ENCODE data around the gene TAF12.
"Not testable (repeated sequence)": the region's sequence is repeated elsewhere in the genome, so short reads cannot be mapped to it uniquely, and the experiment has no call there.

The TAF12 gene

GRCh38 chr1:28668191-28668955 lies 25.5 kb upstream of the TAF12 start, which contains the start of gene GMEB1:
TSS of gene GMEB1 (plus strand) at chr1:28668784. CDS start at chr1:28683613, 14,829 bp downstream.
- Histone ChIP-seq H3K4me1 (ENCODE audit: low read depth, poor library complexity, severe bottlenecking) (peaks cover 11% of the 10 kb centered on the region), H3K79me2 (ENCODE audit: insufficient read depth, low read depth) (peaks cover 20% of the 10 kb centered on the region)

GRCh38 chr1:28666806-28667205 lies 23.9 kb upstream of the TAF12 start:
- H3K79me2 ChIP-seq (ENCODE audit: insufficient read depth, low read depth) = peaks cover 20% of the 10 kb centered on the region
- no peaks in the 10 kb centered on the region for H3K36me3 ChIP-seq (ENCODE audit: insufficient read depth)
- H4K20me1 ChIP-seq (ENCODE audit: insufficient read depth) = no peaks in the 10 kb centered on the region
- H3K9ac ChIP-seq = no peak overlapping the region
- no peak overlapping the region for H3K27ac ChIP-seq
- no peak for TF ChIP-seq CTCF (conservative IDR thresholded peaks at IDR 0.05; ENCODE audit: low read depth, low read length)
- peaks cover 11% of the 10 kb centered on the region for H3K4me1 ChIP-seq (ENCODE audit: low read depth, poor library complexity, severe bottlenecking)
- no peak overlapping the region for H2AFZ ChIP-seq (ENCODE audit: low read depth)
- H3K4me2 ChIP-seq = no peak overlapping the region
- no peaks in the 10 kb centered on the region for H3K27me3 ChIP-seq (ENCODE audit: insufficient read depth, low read depth)
- no peak overlapping the region for H3K4me3 ChIP-seq (IDR thresholded peaks at IDR 0.05; ENCODE audit: insufficient read depth, low read depth, low read length)

More at GRCh38 chr1:28668191-28668955, 25.5 kb upstream of the TAF12 start, which contains the start of gene GMEB1:
- peak within 1 kb of the TSS; percentile 99 for H2AFZ ChIP-seq (ENCODE audit: low read depth)
- H3K4me3 ChIP-seq (IDR thresholded peaks at IDR 0.05; ENCODE audit: insufficient read depth, low read depth, low read length) = peak within 1 kb of the TSS; percentile 79
- TF ChIP-seq CTCF (conservative IDR thresholded peaks at IDR 0.05; ENCODE audit: low read depth, low read length) = no peak
- H3K9ac ChIP-seq = peak within 1 kb of the TSS; percentile 99
- H3K36me3 ChIP-seq (ENCODE audit: insufficient read depth) = no peaks in the 10 kb centered on the region
- peak within 1 kb of the TSS; percentile 99 for H3K27ac ChIP-seq
- H4K20me1 ChIP-seq (ENCODE audit: insufficient read depth) = no peaks in the 10 kb centered on the region
- H3K4me2 ChIP-seq = peak within 1 kb of the TSS; percentile 98
- H3K27me3 ChIP-seq (ENCODE audit: insufficient read depth, low read depth) = no peaks in the 10 kb centered on the region

GRCh38 chr1:28663871-28664470 lies 21.1 kb upstream of the TAF12 start:
- no peak overlapping the region for H3K27ac ChIP-seq

GRCh38 chr1:28656335-28656734 lies 13.5 kb upstream of the TAF12 start:
- no peak overlapping the region for H3K4me2 ChIP-seq
- no peak overlapping the region for H3K9ac ChIP-seq
- no peaks in the 10 kb centered on the region for H4K20me1 ChIP-seq (ENCODE audit: insufficient read depth)
- no peak overlapping the region for H3K27ac ChIP-seq
- no peak for TF ChIP-seq CTCF (conservative IDR thresholded peaks at IDR 0.05; ENCODE audit: low read depth, low read length)
- no peak overlapping the region for H3K4me3 ChIP-seq (IDR thresholded peaks at IDR 0.05; ENCODE audit: insufficient read depth, low read depth, low read length)
- no peaks in the 10 kb centered on the region for H3K27me3 ChIP-seq (ENCODE audit: insufficient read depth, low read depth)
- no peak overlapping the region for H2AFZ ChIP-seq (ENCODE audit: low read depth)
- H3K79me2 ChIP-seq (ENCODE audit: insufficient read depth, low read depth) = no peaks in the 10 kb centered on the region
- no peaks in the 10 kb centered on the region for H3K36me3 ChIP-seq (ENCODE audit: insufficient read depth)
- H3K4me1 ChIP-seq (ENCODE audit: low read depth, poor library complexity, severe bottlenecking) = no peaks in the 10 kb centered on the region

More at GRCh38 chr1:28663871-28664470, 21.1 kb upstream of the TAF12 start:
- Histone ChIP-seq H3K9ac (no peak overlapping the region), H3K4me1 (ENCODE audit: low read depth, poor library complexity, severe bottlenecking) (peaks cover 11% of the 10 kb centered on the region), H3K36me3 (ENCODE audit: insufficient read depth) (no peaks in the 10 kb centered on the region), H2AFZ (ENCODE audit: low read depth) (no peak overlapping the region), H3K4me2 (no peak overlapping the region), H3K4me3 (IDR thresholded peaks at IDR 0.05; ENCODE audit: insufficient read depth, low read depth, low read length) (no peak overlapping the region), H3K79me2 (ENCODE audit: insufficient read depth, low read depth) (no peaks in the 10 kb centered on the region), H3K27me3 (ENCODE audit: insufficient read depth, low read depth) (no peaks in the 10 kb centered on the region), H4K20me1 (ENCODE audit: insufficient read depth) (no peaks in the 10 kb centered on the region)
- TF ChIP-seq CTCF (conservative IDR thresholded peaks at IDR 0.05; ENCODE audit: low read depth, low read length) = no peak

- H3K79me2 ChIP-seq (ENCODE audit: insufficient read depth, low read depth); H3K4me3 ChIP-seq (IDR thresholded peaks at IDR 0.05; ENCODE audit: insufficient read depth, low read depth, low read length); H3K4me1 ChIP-seq (ENCODE audit: low read depth, poor library complexity, severe bottlenecking); H3K4me2 ChIP-seq; H3K27ac ChIP-seq; H2AFZ ChIP-seq (ENCODE audit: low read depth); H3K27me3 ChIP-seq (ENCODE audit: insufficient read depth, low read depth); H4K20me1 ChIP-seq (ENCODE audit: insufficient read depth); H3K36me3 ChIP-seq (ENCODE audit: insufficient read depth); H3K9ac ChIP-seq: not testable (repeated sequence)
These were observed 12.8 kb upstream of the TAF12 start for GRCh38 chr1:28655448-28656311.

- not testable (repeated sequence) for H3K4me2 ChIP-seq; H3K36me3 ChIP-seq (ENCODE audit: insufficient read depth); H3K4me3 ChIP-seq (IDR thresholded peaks at IDR 0.05; ENCODE audit: insufficient read depth, low read depth, low read length); H4K20me1 ChIP-seq (ENCODE audit: insufficient read depth); H3K27me3 ChIP-seq (ENCODE audit: insufficient read depth, low read depth); H3K27ac ChIP-seq; H3K79me2 ChIP-seq (ENCODE audit: insufficient read depth, low read depth); H3K9ac ChIP-seq; H2AFZ ChIP-seq (ENCODE audit: low read depth)
- H3K4me1 ChIP-seq (ENCODE audit: low read depth, poor library complexity, severe bottlenecking) = peaks cover 15% of the 10 kb centered on the region
These were observed 11.0 kb upstream of the TAF12 start for GRCh38 chr1:28653870-28654269.
